Testis (tissue), 3 donors: Measurements from ENCODE around the gene ANKH. TPM values are rescaled to one million over a fixed set of nuclear protein-coding genes. Genes with fewer than 3 reads are reported as not detected.

Experiments
- DNase-seq: peaks from one replicate; pipeline ENCODE4 v3.0.0-alpha.2; 2019
- H3K27ac ChIP-seq, 2 donors: fragments of 200-600 bp; sonication (generic); one replicate each; pipeline ENCODE4 v1.5.1; 2019
- H3K27me3 ChIP-seq: fragments of 200-600 bp; sonication (generic); one replicate; pipeline ENCODE4 v1.5.1; 2019
- H3K36me3 ChIP-seq: fragments of 200-600 bp; sonication (generic); one replicate; pipeline ENCODE4 v1.5.1; 2017; ENCODE audit warnings: low read depth; ENCODE audit errors: missing control alignments
- H3K4me1 ChIP-seq: fragments of 200-600 bp; sonication (generic); one replicate; pipeline ENCODE4 v1.5.1; 2019
- H3K4me3 ChIP-seq, 2 donors: fragments of 200-600 bp; sonication (generic); one replicate each; pipeline ENCODE4 v1.5.1; 2017 to 2019
- H3K9me3 ChIP-seq: fragments of 200-600 bp; sonication (generic); one replicate; pipeline ENCODE4 v1.5.1; 2017
- POLR2A ChIP-seq: fragments of 450-650 bp; IDR thresholded peaks from one replicate; pipeline ENCODE4 v1.6.1; 2017; ENCODE audit warnings: antibody characterized with exemption, mild to moderate bottlenecking, moderate library complexity
- WGBS, 2 donors: methylation state at CpG; one replicate each; pipeline ENCODE4 v1.1.5; 2018; 5-methylcytosine and 5-hydroxymethylcytosine counted together
- intact Hi-C: fragments of 100-400 bp; cut with DNase I; formaldehyde crosslinking; loops from one replicate; pipeline ENCODE4 v1.15.1; 2023; ENCODE audit warnings: low total_unique reads
- polyA plus RNA-seq: library from polyadenylated mRNA; stranded (reverse); fragments of 350-450 nt; fragmentation: Illumina TruSeq; extraction: RNeasy Lipid Tissue Mini Kit (QIAGEN cat#74804); gene quantifications from one replicate; pipeline ENCODE4 v1.2.3, GENCODE V29; 2014; ENCODE audit warnings: low read depth, low replicate concordance; ENCODE audit not compliant: insufficient read depth
- total RNA-seq, 2 donors: library from RNA; depleted of rRNA; stranded (reverse); fragments of >200 nt; gene quantifications; one replicate each; pipeline ENCODE4 v1.2.3, GENCODE V29; 2016
- TF ChIP-seq, protein P1 (sequence below), 3 experiments: fragments of 450-650 bp in 2 of 3; fragments of 200-600 bp in 1 of 3; sonication (generic) in 1 of 3; IDR thresholded peaks; one replicate each; pipeline ENCODE4 v1.5.1; 2016 to 2019; ENCODE audit warnings: antibody characterized with exemption in 3 of 3, mild to moderate bottlenecking in 2 of 3, moderate library complexity in 1 of 3

Gene ANKH
- total and polyA plus RNA-seq, 3 donors from 2014 or later = 14.3 to 16.2 (median 15.8) TPM

DNA sequence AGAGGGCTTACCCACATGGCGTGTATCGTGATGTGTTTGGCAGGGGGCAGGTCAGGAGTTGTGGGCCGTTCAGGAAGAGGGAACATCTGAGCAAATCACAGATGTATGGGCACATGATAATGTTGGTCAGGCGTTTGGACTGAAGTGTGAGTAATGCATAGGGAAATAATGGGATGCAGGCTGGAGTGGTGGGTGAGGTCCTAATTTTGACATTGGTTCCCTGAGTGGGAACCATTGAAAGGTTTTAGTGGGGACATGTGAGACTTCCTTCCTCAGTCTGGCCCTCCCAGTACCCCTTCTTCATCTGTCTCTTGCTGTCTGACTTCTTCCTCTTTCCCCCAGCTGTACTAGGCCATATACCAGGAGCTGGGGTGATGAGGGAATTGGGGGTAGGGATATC, 199.5 kb downstream of the ANKH start:
- Histone ChIP-seq H3K36me3 (no peaks in the 10 kb centered on the region), H3K27me3 (no peaks in the 10 kb centered on the region), H3K27ac (no peak overlapping the region), H3K4me3 (no peak overlapping the region), H3K4me1 (no peaks in the 10 kb centered on the region), H3K9me3 (no peaks in the 10 kb centered on the region)
- no peak for DNase-seq
- TF ChIP-seq, protein P1, sequence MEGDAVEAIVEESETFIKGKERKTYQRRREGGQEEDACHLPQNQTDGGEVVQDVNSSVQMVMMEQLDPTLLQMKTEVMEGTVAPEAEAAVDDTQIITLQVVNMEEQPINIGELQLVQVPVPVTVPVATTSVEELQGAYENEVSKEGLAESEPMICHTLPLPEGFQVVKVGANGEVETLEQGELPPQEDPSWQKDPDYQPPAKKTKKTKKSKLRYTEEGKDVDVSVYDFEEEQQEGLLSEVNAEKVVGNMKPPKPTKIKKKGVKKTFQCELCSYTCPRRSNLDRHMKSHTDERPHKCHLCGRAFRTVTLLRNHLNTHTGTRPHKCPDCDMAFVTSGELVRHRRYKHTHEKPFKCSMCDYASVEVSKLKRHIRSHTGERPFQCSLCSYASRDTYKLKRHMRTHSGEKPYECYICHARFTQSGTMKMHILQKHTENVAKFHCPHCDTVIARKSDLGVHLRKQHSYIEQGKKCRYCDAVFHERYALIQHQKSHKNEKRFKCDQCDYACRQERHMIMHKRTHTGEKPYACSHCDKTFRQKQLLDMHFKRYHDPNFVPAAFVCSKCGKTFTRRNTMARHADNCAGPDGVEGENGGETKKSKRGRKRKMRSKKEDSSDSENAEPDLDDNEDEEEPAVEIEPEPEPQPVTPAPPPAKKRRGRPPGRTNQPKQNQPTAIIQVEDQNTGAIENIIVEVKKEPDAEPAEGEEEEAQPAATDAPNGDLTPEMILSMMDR (IDR thresholded peaks at IDR 0.05) = no peak
- TF ChIP-seq POLR2A = no peak
- WGBS, 2 donors = 80 to 97% methylated on average over 4 of the region's 4 CpGs
- intact Hi-C loops = no loop called here

DNA sequence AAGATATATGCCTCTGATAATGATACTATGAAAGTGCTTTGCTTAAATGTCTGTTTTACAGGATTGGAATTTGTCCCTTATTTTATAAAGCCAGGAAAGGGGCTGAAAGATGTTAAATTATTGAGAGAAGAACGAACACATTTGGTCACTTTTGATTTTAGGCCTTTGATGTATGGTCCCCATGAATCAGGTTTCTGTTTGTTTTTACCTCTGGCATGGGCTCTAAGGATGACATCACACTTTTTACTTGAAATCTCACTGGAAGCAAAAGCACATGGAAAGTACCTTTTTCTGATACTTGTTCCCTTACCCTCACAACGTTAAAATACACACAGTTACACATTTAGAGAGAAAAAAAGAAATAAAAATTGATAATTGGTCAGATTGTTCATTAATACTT, 200.2 kb downstream of the ANKH start:
- Histone ChIP-seq H3K27me3 (no peaks in the 10 kb centered on the region), H3K27ac (no peak overlapping the region), H3K4me1 (no peaks in the 10 kb centered on the region), H3K9me3 (no peaks in the 10 kb centered on the region), H3K4me3 (no peak overlapping the region), H3K36me3 (no peaks in the 10 kb centered on the region)
- intact Hi-C loops = no loop called here
- TF ChIP-seq POLR2A = no peak
- TF ChIP-seq, protein P1 (IDR thresholded peaks at IDR 0.05) = no peak
- WGBS, 2 donors = 62 to 67% methylated on average over 2 of the region's 2 CpGs
- no peak for DNase-seq

DNA sequence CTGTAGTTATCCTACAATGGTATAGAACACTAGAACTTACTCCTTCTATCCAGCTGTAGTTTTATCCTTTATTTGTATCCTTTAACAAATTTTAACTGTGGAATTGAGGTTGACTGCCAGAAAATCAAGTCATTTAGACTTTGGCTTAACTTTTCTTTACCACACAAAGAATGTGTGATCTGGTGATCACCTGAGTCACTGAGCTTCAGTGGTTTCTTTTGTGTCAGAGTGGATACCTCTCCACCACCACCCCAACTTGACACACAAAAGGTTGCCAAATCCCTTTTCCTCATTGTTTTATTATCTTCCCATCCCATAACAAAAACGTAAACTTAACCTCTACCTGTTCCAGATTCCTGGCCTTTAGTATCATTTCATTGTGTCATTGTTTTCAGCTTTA, 201.6 kb downstream of the ANKH start:
- TF ChIP-seq, protein P1 (IDR thresholded peaks at IDR 0.05) = no peak
- TF ChIP-seq POLR2A = no peak
- peaks cover 8% of the 10 kb centered on the region for H3K4me1 ChIP-seq

DNA sequence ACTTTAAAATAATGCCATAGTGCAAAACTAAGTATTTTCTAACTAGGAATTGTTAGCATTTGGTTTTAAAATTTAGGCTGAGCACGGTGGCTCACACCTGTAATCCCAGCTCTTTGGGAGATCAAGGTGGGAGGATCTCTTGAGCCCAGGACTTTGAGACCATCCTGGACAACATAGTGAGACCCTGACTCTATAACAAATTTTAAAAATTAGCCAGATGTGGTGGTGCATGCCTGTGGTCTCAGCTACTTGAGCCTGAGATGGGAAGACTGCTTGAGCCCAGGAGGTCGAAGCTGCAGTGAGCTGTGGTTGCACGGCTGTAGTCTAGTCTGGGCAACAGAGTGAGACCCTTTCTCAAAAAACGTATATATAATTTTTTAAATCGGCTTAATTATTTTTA, 202.2 kb downstream of the ANKH start:
- 91 to 94% methylated on average over 5 of the region's 5 CpGs for WGBS, 2 donors
- intact Hi-C loops = no loop called here
- Histone ChIP-seq H3K27me3 (no peaks in the 10 kb centered on the region), H3K27ac (no peak overlapping the region), H3K4me1 (peaks cover 8% of the 10 kb centered on the region), H3K9me3 (no peaks in the 10 kb centered on the region), H3K4me3 (no peak overlapping the region), H3K36me3 (no peaks in the 10 kb centered on the region)
- TF ChIP-seq, protein P1 (IDR thresholded peaks at IDR 0.05) = no peak
- no peak for TF ChIP-seq POLR2A
- no peak for DNase-seq

More for the DNA sequence above, 201.6 kb downstream of the ANKH start:
- 78 to 80% methylated on average over 1 of the region's 1 CpG for WGBS, 2 donors
- DNase-seq = no peak
- Histone ChIP-seq H3K27me3 (no peaks in the 10 kb centered on the region), H3K27ac (no peak overlapping the region), H3K9me3 (no peaks in the 10 kb centered on the region), H3K4me3 (no peak overlapping the region), H3K36me3 (no peaks in the 10 kb centered on the region)
- intact Hi-C loops = no loop called here

DNA sequence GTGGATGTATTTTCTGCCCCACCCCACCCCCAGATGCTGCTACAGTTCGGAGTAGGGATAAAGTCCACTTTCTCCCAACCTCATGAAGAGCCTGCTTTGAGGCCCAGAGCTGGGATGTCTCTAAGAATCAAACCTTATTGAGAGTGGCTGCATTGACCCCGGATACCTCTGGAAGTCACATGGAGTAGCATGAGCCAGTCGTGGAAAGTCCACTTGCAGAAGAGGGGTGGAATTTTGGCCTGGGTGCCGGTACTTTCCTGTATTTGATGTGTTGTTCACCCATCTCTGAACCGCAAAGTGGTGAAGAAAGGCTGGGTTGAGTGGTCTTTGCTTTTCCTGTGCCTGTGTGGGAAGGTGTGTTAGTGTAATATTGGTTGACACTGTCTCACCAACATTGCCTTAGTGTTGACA, 203.4 kb downstream of the ANKH start:
- H3K4me3 ChIP-seq = no peak overlapping the region
- no peaks in the 10 kb centered on the region for H3K27me3 ChIP-seq
- no peaks in the 10 kb centered on the region for H3K36me3 ChIP-seq
- no peak for DNase-seq
- TF ChIP-seq POLR2A = no peak
- TF ChIP-seq, protein P1 (IDR thresholded peaks at IDR 0.05) = no peak
- WGBS, 2 donors = 86 to 95% methylated on average over 5 of the region's 5 CpGs
- H3K27ac ChIP-seq = no peak overlapping the region
- intact Hi-C loops = no loop called here
- H3K4me1 ChIP-seq = peaks cover 14% of the 10 kb centered on the region
- H3K9me3 ChIP-seq = no peaks in the 10 kb centered on the region
